Sciatic nerve (tissue), 2 donors: ENCODE results near the gene ABTB2. TPM values are rescaled to one million over a fixed set of nuclear protein-coding genes. Genes with fewer than 3 reads are reported as not detected.

Source experiments
- ATAC-seq: fragments of 200-7000 bp; cut with Tn5 transposase; one replicate; pipeline ENCODE4 v1.9.1; 2020; ENCODE audit warnings: mild to moderate bottlenecking, moderate library complexity
- DNase-seq: peaks from one replicate; pipeline ENCODE4 v3.0.0-alpha.2; 2020; ENCODE audit warnings: low spot score
- intact Hi-C: fragments of 100-400 bp; cut with DNase I; formaldehyde crosslinking; loops from one replicate; pipeline ENCODE4 v1.14.2; 2022
- total RNA-seq: library from RNA; stranded (reverse); fragmentation: NEBNext Ultra II Directional; extraction: Animal tissue kit (Norgen Biotek cat#: 25700); gene quantifications from one replicate; pipeline ENCODE4 v1.2.1, GENCODE V29; 2021
- donor health status: DM: no; HTN: no; CAD: no.
- donor health status: DM: no; HTN: no; CAD: no.

The ABTB2 gene
- total RNA-seq, 1 donor from 2014 or later, result 10.5 TPM

DNA sequence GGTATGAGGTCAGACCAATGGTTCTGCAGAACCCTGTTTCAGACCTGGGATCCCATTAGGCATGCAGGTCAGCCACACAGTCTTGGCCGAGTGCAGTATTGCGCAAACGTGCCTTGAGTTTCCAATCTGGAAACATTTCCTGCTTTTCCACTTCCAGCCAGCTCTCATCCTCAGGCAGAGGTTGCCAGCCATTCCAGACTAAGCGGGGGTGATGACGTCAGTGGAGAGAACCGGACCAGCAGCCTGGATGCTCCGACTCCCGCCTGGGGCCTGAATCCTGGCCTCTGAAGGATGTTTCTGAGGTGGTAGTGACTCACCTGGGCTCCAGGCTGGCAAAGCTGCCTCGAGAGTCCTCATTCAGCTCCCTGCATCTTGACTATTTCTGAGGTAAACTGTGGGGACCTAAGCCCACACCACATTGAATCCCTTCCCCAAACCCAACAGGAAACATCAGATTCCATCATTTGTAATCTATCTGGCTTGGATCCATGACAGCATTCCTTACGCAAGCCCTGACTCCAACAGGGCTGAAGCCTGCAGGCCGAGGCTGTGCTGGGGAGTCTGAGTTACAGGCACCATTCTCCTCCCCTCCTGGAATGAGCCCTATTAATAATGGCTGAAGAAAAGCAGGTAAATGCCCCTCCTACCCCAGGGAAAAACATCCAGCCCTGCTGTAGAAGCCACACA is 83.0 kb downstream of the ABTB2 start:
- intact Hi-C loops, result no loop called here
- peak; percentile 96 for ATAC-seq
- peak; percentile 91 for DNase-seq

- intact Hi-C loops, result no loop called here
- ATAC-seq (no peak), DNase-seq (no peak)
Observed at GRCh38 chr11:34273099-34273498, 84.7 kb downstream of the ABTB2 start.

DNA sequence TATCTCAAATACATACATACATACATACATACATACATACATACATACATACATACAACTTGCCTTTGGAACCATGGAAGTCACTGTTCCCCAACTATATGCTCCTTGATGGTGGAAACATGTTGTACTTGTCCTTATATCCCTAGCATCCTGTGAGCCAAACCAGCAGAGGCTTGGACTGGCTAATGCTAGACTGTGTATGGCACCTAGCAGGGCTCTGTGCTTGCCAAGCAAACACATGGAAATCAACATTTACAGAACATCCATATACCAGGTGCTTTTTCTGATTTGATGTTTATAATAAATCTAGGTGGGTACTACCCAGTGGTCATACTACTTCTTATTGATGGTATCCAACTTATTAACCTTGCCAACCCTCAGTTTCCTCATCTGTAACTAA is 86.1 kb downstream of the ABTB2 start:
- ATAC-seq (no peak), DNase-seq (no peak)
- intact Hi-C loops, result no loop called here

GRCh38 chr11:34270711-34271110 is 87.1 kb downstream of the ABTB2 start:
- intact Hi-C loops, result no loop called here
- no peak for DNase-seq
- ATAC-seq, result no peak

- intact Hi-C loops, result no loop called here
- ATAC-seq (no peak), DNase-seq (no peak)
Observed at GRCh38 chr11:34269694-34270245, 88.0 kb downstream of the ABTB2 start.

- intact Hi-C loops, result no loop called here
- ATAC-seq (no peak), DNase-seq (no peak)
Observed at GRCh38 chr11:34268906-34269430, 88.8 kb downstream of the ABTB2 start.

GRCh38 chr11:34267417-34267816 is 90.4 kb downstream of the ABTB2 start:
- ATAC-seq, result no peak
- DNase-seq, result no peak
- intact Hi-C loops, result no loop called here

GRCh38 chr11:34267013-34267412 is 90.8 kb downstream of the ABTB2 start:
- DNase-seq, result peak; percentile 70
- ATAC-seq, result peak; percentile 31
- intact Hi-C loops, result no loop called here

- intact Hi-C loops, result no loop called here
- DNase-seq, result peak; percentile 78
Observed at GRCh38 chr11:34266090-34266912, 91.5 kb downstream of the ABTB2 start.

GRCh38 chr11:34264303-34265110 is 93.3 kb downstream of the ABTB2 start:
- DNase-seq (no peak), ATAC-seq (no peak)
- intact Hi-C loops, result loop anchor here (5.0 kb wide), 1 partner anchor 82 kb away; no protein-coding TSS in a partner anchor

More at GRCh38 chr11:34266090-34266912, 91.5 kb downstream of the ABTB2 start:
- peak; percentile 83 for ATAC-seq

DNA sequence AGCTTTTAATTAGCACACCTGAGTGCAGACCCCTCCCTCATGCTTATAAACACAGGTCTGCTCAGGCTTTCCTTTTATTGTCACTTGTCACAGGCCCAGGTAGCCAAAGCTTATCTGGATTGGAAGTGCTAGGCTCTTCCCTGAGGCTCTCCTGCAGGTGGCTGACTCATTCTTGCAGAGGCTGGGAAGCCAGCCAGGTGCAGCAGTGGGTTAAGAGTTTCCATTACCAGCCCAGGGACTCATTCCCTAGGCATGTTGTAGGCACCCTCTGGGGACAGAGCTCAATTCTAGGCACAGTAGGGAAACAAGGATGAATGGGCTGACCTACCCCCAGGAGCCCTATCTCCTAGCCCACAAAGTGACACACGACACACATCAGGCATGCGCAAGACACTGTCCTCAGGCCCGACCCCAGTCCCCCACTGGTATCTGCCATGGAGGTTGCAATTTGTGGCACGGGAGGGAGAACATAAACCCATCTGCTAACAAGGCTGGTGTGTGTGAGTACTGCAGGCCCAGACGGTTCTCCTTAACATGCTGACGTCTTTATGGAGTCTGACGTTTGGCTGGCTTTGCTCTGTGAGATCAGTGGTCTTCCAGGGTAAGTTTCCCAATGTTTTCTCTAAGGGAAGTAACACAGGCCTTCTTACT is 94.2 kb downstream of the ABTB2 start:
- intact Hi-C loops, result loop anchor here (5.0 kb wide), 1 partner anchor 81 kb away; no protein-coding TSS in a partner anchor

DNA sequence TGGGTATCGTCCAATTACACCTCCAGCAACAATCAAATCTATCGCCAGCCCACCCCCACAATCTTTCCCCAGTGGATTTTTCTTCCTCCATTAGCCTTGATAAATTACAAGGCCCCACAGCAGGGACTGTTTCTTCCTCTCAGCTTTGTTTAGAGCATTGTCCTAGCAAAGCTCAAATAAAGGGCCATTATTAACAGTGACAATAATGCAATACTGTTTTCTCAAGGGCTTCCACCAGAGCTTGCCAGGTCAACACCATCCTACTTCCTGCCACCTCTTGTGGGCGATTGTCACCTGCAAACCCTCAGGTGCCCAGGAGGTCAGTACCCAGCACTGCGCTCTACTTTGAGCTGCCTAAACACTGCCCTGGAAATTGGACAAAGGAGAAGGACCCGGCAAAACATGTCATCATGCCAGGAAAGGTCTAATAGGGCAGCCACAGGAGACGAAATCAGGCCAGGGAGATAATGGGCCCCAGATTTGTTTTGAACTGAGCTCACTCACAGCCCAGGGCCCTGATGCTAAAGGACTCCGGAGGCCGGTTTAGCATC is 95.2 kb downstream of the ABTB2 start:
- ATAC-seq, result peak; percentile 53
- intact Hi-C loops, result loop anchor here (5.0 kb wide), 1 partner anchor 80 kb away; no protein-coding TSS in a partner anchor
- DNase-seq, result no peak

More for the DNA sequence above, 94.2 kb downstream of the ABTB2 start:
- DNase-seq (no peak), ATAC-seq (peak; percentile 52)

DNA sequence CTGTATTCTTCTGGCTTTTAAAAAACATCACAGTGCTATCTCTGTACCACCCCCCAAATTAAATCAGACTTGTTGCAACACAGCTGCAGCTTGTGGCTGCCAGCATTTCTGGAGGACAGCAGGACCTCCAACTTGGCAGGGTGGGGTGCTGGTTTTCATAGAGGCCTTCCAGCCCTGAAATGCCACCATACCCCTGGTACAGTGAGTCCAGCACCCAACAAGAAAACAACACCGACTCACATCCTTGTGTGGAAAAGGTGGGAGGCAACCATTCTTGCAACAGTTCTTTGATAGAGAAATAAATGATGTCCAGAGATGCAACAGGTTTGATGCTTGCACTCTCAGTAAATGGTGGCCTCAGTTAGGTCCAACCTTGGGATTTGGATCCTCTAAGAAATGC is 96.0 kb downstream of the ABTB2 start:
- intact Hi-C loops, result loop anchor here (5.0 kb wide), 1 partner anchor 80 kb away; no protein-coding TSS in a partner anchor
- no peak for ATAC-seq
- DNase-seq, result no peak

DNA sequence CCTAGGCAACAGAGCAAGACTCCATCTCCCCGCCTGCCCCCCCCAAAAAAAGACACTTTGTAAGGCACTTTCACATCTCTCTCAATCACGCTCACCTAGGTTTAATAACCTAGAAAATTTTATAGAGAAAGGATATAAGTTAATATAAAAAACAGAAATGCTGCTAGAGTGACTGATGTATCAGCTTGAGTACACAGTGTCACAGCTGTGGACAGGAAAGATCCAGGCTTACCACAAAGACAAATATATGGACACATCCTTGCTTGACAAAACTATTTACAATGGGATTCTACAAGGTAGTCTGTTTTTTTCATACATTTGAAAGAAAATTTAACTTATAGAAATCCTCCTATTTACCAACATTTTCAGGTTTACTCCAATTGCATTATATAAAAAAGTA is 96.7 kb downstream of the ABTB2 start:
- ATAC-seq, result no peak
- no peak for DNase-seq
- intact Hi-C loops, result loop anchor here (5.0 kb wide), 1 partner anchor 79 kb away; no protein-coding TSS in a partner anchor

- DNase-seq (no peak), ATAC-seq (no peak)
- intact Hi-C loops, result loop anchor here (5.0 kb wide), 1 partner anchor 78 kb away; no protein-coding TSS in a partner anchor
Observed at GRCh38 chr11:34260072-34260575, 97.7 kb downstream of the ABTB2 start.

- intact Hi-C loops, result no loop called here
- DNase-seq (no peak), ATAC-seq (no peak)
Observed at GRCh38 chr11:34259087-34259486, 98.7 kb downstream of the ABTB2 start.

DNA sequence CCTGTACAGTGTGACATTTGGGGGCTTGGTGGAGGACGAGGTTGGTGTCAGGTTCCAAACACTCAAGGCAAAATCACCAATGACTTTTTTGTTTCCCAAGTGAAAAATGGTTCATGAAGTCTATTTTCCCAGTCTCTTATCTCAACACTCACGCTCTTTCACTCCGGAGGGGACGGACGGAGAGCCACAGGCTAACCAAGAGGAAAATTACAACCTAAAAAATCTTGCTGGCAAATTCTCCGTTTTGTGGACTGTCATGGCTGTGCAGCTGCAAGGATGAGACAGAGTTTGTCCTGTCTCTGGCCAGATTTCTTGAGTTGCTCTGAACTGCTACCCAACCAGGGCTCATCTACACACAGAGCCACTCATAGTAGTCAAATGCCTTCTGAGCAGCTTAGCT is 101.2 kb downstream of the ABTB2 start:
- intact Hi-C loops, result no loop called here
- DNase-seq (no peak), ATAC-seq (peak; percentile 59)

DNA sequence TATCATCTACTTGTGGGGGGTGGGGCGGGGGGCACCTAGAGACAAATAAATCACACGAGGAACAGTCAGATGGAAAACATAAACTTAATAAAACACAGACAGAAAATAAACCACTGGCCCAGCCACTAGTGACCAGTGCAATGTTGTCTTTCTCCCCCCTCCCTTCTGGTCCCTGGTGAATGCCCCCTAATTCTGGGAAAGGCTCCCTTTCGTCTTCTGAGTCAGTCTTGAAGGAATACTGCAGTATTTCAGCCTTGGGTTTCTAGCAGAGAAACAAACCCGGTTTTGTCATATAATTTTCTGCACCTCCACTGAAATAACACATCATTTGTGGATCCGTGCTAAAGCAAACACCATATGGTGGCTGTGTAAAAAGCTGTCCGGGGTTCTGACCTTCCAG is 101.7 kb downstream of the ABTB2 start:
- intact Hi-C loops, result no loop called here
- ATAC-seq, result peak; percentile 83
- no peak for DNase-seq
